ENCODE data around the gene UQCRHL.

Gene UQCRHL

GRCh38 chr1:15758953-15759661, 48.3 kb downstream of the UQCRHL start:
- H3K4me3 ChIP-seq (ENCODE audit: low read depth, low read length), result peak overlapping the region; percentile 81
- no peak for TF ChIP-seq CTCF (IDR thresholded peaks at IDR 0.05; ENCODE audit: low read depth, low read length)

GRCh38 chr1:15758343-15758931, 49.0 kb downstream of the UQCRHL start, which contains the start of gene FBLIM1:
Gene FBLIM1, plus strand, starts transcription at chr1:15758795. Its CDS starts 6,189 bp downstream, at chr1:15764984.
- peak within 1 kb of the TSS; percentile 81 for H3K4me3 ChIP-seq (ENCODE audit: low read depth, low read length)
- TF ChIP-seq CTCF (IDR thresholded peaks at IDR 0.05; ENCODE audit: low read depth, low read length), result no peak

- TF ChIP-seq CTCF (IDR thresholded peaks at IDR 0.05; ENCODE audit: low read depth, low read length), result no peak
- H3K4me3 ChIP-seq (ENCODE audit: low read depth, low read length), result peak overlapping the region; percentile 81
Observed at GRCh38 chr1:15757575-15758342, 49.7 kb downstream of the UQCRHL start.

All from WI38 (cell line).